ENCODE data around the gene GGA2. TPM values are rescaled to one million over a fixed set of nuclear protein-coding genes. Genes with fewer than 3 reads are reported as not detected.

Gene GGA2
- total and polyA plus RNA-seq, 9 donors, result 27.1 to 141 (median 83.3) TPM

GRCh38 chr16:23534868-23535860, 24.9 kb upstream of the GGA2 start:
- intact Hi-C loops (cut with DNase I), result no loop called here
- Histone ChIP-seq H3K9me3 (no peaks in the 10 kb centered on the region), H3K27me3 (no peaks in the 10 kb centered on the region), H3K4me3 (no peak overlapping the region), H3K27ac (no peak overlapping the region), H3K4me1 (ENCODE audit: insufficient read depth) (no peaks in the 10 kb centered on the region), H3K36me3 (no peaks in the 10 kb centered on the region)
- no peak for DNase-seq
- 93 to 95% (median 93%) methylated on average over 19 of the region's 19 CpGs for WGBS, 3 donors
- no peak for TF ChIP-seq POLR2A (IDR thresholded peaks at IDR 0.05)
- TF ChIP-seq CTCF (IDR thresholded peaks at IDR 0.05), result no peak
- TF ChIP-seq EP300 (IDR thresholded peaks at IDR 0.05), result no peak

GRCh38 chr16:23532448-23532847, 22.2 kb upstream of the GGA2 start:
- TF ChIP-seq POLR2A (IDR thresholded peaks at IDR 0.05) (no peak), EP300 (IDR thresholded peaks at IDR 0.05) (no peak), CTCF (IDR thresholded peaks at IDR 0.05) (no peak)
- H3K27me3 ChIP-seq, result no peaks in the 10 kb centered on the region
- no peaks in the 10 kb centered on the region for H3K4me1 ChIP-seq (ENCODE audit: insufficient read depth)
- intact Hi-C loops (cut with DNase I), result no loop called here
- 81 to 92% (median 88%) methylated on average over 1 of the region's 1 CpG for WGBS, 3 donors
- no peaks in the 10 kb centered on the region for H3K36me3 ChIP-seq
- no peak overlapping the region for H3K4me3 ChIP-seq
- no peak for DNase-seq
- H3K27ac ChIP-seq, result no peak overlapping the region
- no peaks in the 10 kb centered on the region for H3K9me3 ChIP-seq

- no peaks in the 10 kb centered on the region for H3K9me3 ChIP-seq
- H3K36me3 ChIP-seq, result no peaks in the 10 kb centered on the region
- H3K27me3 ChIP-seq, result no peaks in the 10 kb centered on the region
- intact Hi-C loops (cut with DNase I), result no loop called here
- H3K4me1 ChIP-seq (ENCODE audit: insufficient read depth), result no peaks in the 10 kb centered on the region
- H3K4me3 ChIP-seq, result no peak overlapping the region
- TF ChIP-seq POLR2A (IDR thresholded peaks at IDR 0.05), result no peak
- no peak for TF ChIP-seq EP300 (IDR thresholded peaks at IDR 0.05)
- TF ChIP-seq CTCF (IDR thresholded peaks at IDR 0.05), result no peak
- 88 to 92% (median 92%) methylated on average over 5 of the region's 5 CpGs for WGBS, 3 donors
- DNase-seq, result no peak
- H3K27ac ChIP-seq, result no peak overlapping the region
Observed at GRCh38 chr16:23530062-23530461, 19.8 kb upstream of the GGA2 start.

GRCh38 chr16:23528644-23529310, 18.5 kb upstream of the GGA2 start:
- intact Hi-C loops (cut with DNase I), result no loop called here
- Histone ChIP-seq H3K27me3 (no peaks in the 10 kb centered on the region), H3K4me3 (no peak overlapping the region), H3K27ac (no peak overlapping the region), H3K4me1 (ENCODE audit: insufficient read depth) (no peaks in the 10 kb centered on the region), H3K36me3 (no peaks in the 10 kb centered on the region), H3K9me3 (no peaks in the 10 kb centered on the region)
- TF ChIP-seq POLR2A (IDR thresholded peaks at IDR 0.05) (no peak), EP300 (IDR thresholded peaks at IDR 0.05) (no peak), CTCF (IDR thresholded peaks at IDR 0.05) (no peak)
- WGBS, 3 donors, result 94 to 96% (median 94%) methylated on average over 10 of the region's 10 CpGs
- DNase-seq, result no peak
